ENCODE results near the gene DAGLA.
A peak's percentile ranks its signal among the peaks of the same experiment; 100 is the strongest.

Gene DAGLA

DNA sequence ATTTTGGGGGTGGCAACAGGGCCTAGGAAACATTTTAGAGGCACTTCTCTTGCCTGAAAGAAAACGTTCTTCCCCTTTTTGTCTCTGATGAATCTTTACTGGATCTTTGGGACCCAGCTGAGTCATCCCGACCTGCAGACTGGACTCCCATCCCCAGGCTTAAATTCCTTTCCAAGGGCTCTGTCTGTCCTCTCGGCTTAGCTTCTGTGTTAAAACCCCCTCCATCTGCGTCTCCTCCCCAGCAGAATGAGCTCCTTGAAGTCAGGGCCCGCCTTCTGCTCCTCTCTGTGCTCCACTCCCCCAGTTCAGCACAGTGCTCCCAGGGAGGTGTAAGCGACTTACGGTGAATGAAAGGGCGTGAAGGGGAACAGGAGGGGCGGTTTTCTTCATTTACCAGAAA is 895 bp upstream of the DAGLA start:
- Mint-ChIP-seq H3K27me3 (peaks cover 17% of the 10 kb centered on the region), H3K9me3 (peaks cover under 1% of the 10 kb centered on the region), H3K4me3 (no peak overlapping the region), H3K4me1 (peaks cover 3% of the 10 kb centered on the region), H3K36me3 (no peaks in the 10 kb centered on the region), H3K27ac (no peak overlapping the region)
- ATAC-seq (ENCODE audit: low read depth) (no peak), DNase-seq (ENCODE audit: low spot score in 2 of 2) (no peak)

DNA sequence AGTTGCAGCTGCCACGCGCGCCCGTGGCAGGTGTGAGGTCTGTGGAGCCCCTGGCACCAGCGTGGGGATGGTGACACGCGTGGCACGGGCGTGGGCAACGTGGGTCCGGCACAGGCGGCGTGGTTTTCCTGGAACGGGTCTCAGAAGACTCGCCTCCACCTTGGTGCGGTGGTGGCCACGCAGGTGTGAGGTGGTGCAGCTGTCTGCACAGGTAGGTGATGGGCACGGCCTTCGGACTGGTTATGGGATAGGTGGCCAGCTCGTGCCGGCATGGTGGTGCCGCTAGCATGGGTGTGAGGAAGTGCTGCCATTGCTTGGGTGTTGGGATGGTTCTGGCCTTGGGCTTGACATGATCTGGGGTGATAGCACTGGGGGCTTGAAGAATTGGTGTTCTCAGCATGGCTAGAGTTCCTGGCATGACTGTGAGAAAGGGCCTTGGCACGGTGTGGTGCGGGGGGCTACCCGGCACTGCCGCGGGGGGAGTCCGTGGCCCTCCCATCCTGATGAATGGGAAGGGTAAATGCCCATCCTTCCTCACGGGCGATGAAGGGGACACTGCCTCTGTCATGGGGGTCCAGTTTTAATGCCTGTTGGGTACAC is 531 bp downstream of the DAGLA start:
- Mint-ChIP-seq H3K36me3 (no peaks in the 10 kb centered on the region), H3K27me3 (peaks cover 17% of the 10 kb centered on the region), H3K27ac (no peak overlapping the region), H3K4me3 (peak overlapping the region; percentile 35), H3K4me1 (peaks cover 3% of the 10 kb centered on the region), H3K9me3 (no peaks in the 10 kb centered on the region)
- no peak for ATAC-seq (ENCODE audit: low read depth)
- DNase-seq (ENCODE audit: low spot score in 2 of 2), result no peak

DNA sequence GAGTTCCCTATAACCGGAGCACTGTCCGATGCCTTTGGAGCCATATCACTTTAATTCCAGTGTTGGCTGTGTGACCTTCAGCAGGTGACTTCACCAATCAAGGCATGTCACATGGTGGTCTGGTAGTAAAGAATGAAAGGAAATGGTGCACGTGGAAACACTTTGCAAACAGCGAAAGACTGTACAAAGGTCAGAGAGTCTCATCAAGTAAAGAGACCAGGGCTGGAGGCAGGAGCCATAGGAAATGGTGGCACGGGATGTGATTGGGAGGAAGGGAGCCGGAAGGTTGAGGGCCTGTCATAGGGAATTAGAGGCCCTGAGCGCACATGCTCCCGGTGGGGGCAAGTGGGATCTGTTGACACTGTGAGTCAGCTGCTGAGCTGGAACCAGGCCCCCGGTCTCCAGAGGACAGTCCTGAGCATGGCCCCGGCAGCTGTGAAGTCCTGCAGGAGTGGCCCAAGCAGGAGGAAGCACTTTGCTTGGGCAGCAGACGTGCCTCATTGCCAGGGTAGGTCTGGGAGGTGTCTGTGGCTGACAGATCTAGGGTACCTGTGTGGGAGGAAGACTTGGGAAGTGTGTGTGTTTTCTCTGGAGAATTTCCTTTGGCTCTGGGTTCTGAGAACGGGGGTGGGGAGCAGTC is 2.0 kb downstream of the DAGLA start:
- Mint-ChIP-seq H3K4me1 (peaks cover 3% of the 10 kb centered on the region), H3K36me3 (no peaks in the 10 kb centered on the region), H3K4me3 (no peak overlapping the region), H3K27ac (no peak overlapping the region), H3K9me3 (no peaks in the 10 kb centered on the region), H3K27me3 (peaks cover 20% of the 10 kb centered on the region)
- ATAC-seq (ENCODE audit: low read depth) (no peak), DNase-seq (ENCODE audit: low spot score in 2 of 2) (no peak)

DNA sequence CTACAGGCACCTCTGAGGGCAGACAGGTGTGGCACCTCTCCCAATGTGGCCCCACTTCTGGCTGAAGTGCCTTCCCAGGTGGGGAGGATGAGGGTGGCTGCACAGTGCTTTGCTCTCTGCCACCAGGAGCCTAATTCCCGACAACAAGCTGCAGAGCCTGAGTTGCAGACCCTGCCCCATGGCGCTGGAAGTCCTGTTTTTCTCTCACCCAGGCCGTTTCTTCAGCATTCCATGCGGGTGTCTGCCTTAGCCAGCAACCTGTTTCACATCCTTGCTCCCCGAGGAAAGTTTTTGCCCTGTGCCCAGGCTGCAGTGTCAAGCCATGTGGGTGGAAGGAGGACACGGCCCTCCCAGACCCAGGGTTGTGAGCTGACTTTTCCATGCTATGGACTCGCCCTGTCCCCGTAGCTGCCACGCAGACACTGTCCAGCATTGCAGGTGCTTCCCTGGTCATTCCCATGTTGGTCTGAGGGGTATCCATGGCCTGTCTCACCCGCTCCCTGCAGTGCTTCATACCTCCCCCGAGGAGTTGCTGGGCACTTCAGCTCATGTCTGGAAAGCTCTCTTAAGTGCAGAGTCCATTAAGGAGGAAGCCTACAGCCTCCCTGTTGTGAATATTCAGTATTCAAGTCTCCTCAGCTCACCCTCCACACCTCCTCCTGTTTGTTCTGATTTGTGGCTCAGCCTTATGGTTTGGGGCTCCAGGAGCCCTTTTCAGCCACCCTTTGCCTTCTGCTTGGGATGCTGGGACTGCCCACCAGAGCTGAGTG is 2.9 kb downstream of the DAGLA start:
- Mint-ChIP-seq H3K4me1 (peaks cover 3% of the 10 kb centered on the region), H3K9me3 (no peaks in the 10 kb centered on the region), H3K27me3 (peaks cover 21% of the 10 kb centered on the region), H3K4me3 (no peak overlapping the region), H3K27ac (no peak overlapping the region), H3K36me3 (no peaks in the 10 kb centered on the region)
- ATAC-seq (ENCODE audit: low read depth) (no peak), DNase-seq (ENCODE audit: low spot score in 2 of 2) (no peak)

DNA sequence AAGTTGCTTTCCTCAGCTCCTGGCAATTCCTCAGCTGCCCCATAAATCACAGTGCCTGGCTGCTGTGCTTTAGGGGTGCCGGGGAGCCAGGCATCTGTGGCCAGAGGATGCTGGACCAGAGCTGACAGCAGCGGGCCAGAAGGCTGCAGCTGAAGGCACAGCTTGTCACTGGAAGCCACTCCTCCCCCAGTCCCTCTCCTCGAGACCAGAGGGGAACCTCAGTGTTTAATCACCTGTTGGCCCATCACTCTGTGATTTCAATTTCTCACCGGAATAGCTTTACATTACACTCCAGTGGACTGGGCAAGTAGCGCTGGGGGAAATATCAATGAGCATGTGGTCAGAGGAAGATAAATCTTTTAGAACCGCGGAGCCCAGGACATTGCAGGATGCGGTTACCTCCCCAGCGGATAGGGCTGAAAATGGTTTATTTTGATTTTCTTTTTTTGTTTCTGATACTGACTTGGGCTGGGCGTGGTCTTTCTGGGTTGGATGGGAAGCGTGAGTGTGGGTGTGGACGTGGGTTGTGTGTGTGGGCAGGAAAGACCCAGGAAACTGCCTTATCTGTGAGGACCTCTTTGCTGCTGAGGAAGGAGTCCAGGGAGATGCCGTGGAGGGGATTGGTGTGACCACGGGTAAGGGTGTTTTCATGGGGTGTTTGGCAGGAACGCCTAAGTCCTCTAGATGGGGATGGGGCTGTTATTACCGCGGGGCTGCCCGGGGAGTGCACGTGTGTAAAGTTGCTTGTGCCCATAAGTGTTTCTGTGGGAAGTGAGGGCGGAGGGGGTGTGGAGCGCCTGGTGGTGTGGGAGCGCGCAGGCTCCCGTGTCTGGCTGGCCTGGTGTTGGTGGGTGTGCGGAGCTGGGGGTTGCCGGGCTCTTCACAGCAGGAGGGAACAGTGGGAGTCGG is 4.0 kb downstream of the DAGLA start:
- Mint-ChIP-seq H3K4me1 (peaks cover 3% of the 10 kb centered on the region), H3K27me3 (peaks cover 21% of the 10 kb centered on the region), H3K4me3 (no peak overlapping the region), H3K36me3 (no peaks in the 10 kb centered on the region), H3K27ac (no peak overlapping the region), H3K9me3 (no peaks in the 10 kb centered on the region)
- no peak for DNase-seq (ENCODE audit: low spot score in 2 of 2)
- no peak for ATAC-seq (ENCODE audit: low read depth)

DNA sequence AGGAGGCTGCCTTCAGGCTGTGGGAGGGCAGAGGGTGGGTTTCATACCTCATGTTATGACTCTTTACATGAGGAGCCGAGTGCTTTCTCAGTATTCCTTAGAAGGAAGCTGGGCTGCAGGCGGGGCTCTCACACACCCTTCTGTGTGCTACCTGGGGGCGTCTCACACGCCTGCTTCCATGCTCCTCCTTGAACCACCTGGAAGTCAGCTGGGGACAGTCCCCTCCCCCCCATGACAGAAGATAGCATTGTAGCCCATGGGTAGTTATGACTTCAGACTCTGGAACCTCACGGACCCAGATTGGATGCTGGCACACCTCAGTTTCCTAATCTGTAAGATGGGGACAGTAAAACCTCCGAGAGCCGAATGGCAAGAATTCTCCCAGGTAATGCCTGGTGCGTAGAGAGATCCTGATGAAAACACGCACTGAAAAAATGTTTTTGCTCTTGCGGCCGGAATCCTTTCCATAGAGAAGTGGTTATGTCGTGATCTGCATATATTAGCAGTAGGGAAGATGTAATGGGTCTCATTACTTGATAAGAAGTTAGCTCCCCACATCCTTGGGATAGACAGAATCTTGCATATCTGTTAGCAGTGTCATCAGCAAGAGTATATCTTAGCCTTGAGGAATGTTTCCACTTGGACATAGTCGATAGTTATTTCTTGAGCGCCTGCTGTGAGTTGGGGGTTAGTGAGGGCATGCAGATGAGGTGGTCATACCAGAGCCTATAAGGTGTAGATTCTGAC is 4.9 kb downstream of the DAGLA start:
- no peaks in the 10 kb centered on the region for H3K9me3 Mint-ChIP-seq
- H3K4me1 Mint-ChIP-seq, result peaks cover 3% of the 10 kb centered on the region
- no peaks in the 10 kb centered on the region for H3K36me3 Mint-ChIP-seq
- H3K27ac Mint-ChIP-seq, result no peak overlapping the region
- no peak overlapping the region for H3K4me3 Mint-ChIP-seq
- H3K27me3 Mint-ChIP-seq, result peaks cover 22% of the 10 kb centered on the region
- ATAC-seq (ENCODE audit: low read depth) (no peak), DNase-seq (ENCODE audit: low spot score in 2 of 2) (no peak)

DNA sequence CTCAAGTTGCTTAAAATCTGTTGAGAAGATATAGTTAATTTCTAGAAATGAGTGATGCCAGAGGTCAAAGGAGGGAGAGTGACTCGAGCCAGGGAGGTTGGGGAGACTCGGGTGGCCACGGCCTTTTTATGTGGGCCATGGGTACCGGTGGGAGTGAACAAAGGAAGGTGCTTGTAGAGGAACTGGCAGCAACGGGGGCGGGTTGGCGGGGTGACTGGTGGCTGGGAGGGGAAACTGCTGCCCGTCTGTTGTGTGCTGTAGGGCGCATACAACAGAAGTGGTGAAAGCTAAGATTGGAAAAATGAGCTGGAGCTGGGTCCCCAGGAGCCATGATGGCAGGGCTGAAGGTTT is 5.4 kb downstream of the DAGLA start:
- DNase-seq (ENCODE audit: low spot score in 2 of 2), result no peak
- peaks cover 2% of the 10 kb centered on the region for H3K4me1 Mint-ChIP-seq
- no peak overlapping the region for H3K27ac Mint-ChIP-seq
- H3K4me3 Mint-ChIP-seq, result no peak overlapping the region
- ATAC-seq (ENCODE audit: low read depth), result no peak
- no peaks in the 10 kb centered on the region for H3K36me3 Mint-ChIP-seq
- H3K27me3 Mint-ChIP-seq, result peaks cover 22% of the 10 kb centered on the region
- no peaks in the 10 kb centered on the region for H3K9me3 Mint-ChIP-seq

DNA sequence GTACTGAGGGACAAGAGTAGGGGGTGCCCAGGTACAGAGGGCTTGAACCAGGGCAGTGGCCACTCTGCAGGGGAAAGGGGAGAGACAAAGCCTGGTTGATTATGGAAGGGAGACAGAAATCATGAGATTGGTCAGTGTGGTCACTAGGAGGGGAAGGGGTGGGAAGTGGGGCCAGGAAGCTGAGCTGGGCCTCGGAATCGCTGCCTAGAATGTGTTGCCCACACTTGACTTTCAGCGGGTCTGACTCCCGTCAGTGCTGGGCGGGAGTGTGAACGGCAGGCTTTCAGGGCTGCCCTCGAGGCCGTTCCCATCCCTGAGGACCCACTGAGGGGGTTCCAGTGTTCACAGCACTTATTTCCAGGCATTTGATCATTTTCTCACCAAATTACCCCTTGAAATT is 5.9 kb downstream of the DAGLA start:
- peaks cover 18% of the 10 kb centered on the region for H3K27me3 Mint-ChIP-seq
- no peaks in the 10 kb centered on the region for H3K4me1 Mint-ChIP-seq
- H3K4me3 Mint-ChIP-seq, result no peak overlapping the region
- no peak overlapping the region for H3K27ac Mint-ChIP-seq
- ATAC-seq (ENCODE audit: low read depth) (no peak), DNase-seq (ENCODE audit: low spot score in 2 of 2) (no peak)
- H3K9me3 Mint-ChIP-seq, result no peaks in the 10 kb centered on the region
- no peaks in the 10 kb centered on the region for H3K36me3 Mint-ChIP-seq

DNA sequence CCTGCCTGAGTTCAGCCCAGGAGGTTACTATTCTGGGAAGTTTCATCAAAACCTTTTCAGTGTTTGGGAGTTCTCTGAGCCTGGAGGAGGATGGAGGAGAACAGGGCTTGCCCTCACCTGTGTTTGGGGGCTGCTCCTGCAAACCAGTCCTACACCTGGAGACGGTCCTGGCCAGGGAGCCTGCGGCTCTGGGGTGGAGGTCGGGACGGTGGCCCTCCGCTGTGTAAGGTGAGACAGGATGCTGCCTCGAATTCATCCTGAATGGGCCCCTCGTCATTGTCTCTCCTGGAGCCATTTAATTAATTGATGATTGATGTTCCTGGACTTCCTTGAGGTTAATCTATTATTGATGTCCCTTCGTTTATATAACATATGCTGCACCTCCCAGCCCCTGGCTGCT is 6.3 kb downstream of the DAGLA start:
- Mint-ChIP-seq H3K4me3 (no peak overlapping the region), H3K4me1 (no peaks in the 10 kb centered on the region), H3K27me3 (peaks cover 15% of the 10 kb centered on the region)

DNA sequence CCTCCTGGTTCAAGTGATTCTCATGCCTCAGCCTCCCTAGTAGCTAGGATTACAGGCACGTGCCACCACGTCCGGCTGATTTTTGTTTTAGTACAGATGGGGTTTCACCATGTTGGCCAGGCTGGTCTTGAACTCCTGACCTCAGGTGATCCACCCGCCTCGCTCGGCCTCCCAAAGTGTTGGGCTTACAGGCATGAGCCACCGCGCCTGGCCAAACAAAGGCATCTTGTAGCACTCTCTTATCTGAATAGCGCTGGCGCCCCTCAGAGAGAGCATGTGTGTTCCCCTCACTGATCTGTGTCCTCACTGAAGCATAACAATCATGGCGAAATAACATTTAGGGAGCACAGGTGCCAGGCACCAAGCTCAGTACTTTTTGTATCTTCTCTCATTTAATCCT is 7.2 kb downstream of the DAGLA start:
- ATAC-seq (ENCODE audit: low read depth) (no peak), DNase-seq (ENCODE audit: low spot score in 2 of 2) (no peak)
- Mint-ChIP-seq H3K36me3 (no peaks in the 10 kb centered on the region), H3K9me3 (no peaks in the 10 kb centered on the region), H3K4me3 (no peak overlapping the region), H3K27me3 (peaks cover 15% of the 10 kb centered on the region), H3K4me1 (no peaks in the 10 kb centered on the region), H3K27ac (no peak overlapping the region)

More for the DNA sequence above, 6.3 kb downstream of the DAGLA start:
- DNase-seq (ENCODE audit: low spot score in 2 of 2), result no peak
- no peak for ATAC-seq (ENCODE audit: low read depth)
- no peak overlapping the region for H3K27ac Mint-ChIP-seq
- no peaks in the 10 kb centered on the region for H3K9me3 Mint-ChIP-seq
- no peaks in the 10 kb centered on the region for H3K36me3 Mint-ChIP-seq

DNA sequence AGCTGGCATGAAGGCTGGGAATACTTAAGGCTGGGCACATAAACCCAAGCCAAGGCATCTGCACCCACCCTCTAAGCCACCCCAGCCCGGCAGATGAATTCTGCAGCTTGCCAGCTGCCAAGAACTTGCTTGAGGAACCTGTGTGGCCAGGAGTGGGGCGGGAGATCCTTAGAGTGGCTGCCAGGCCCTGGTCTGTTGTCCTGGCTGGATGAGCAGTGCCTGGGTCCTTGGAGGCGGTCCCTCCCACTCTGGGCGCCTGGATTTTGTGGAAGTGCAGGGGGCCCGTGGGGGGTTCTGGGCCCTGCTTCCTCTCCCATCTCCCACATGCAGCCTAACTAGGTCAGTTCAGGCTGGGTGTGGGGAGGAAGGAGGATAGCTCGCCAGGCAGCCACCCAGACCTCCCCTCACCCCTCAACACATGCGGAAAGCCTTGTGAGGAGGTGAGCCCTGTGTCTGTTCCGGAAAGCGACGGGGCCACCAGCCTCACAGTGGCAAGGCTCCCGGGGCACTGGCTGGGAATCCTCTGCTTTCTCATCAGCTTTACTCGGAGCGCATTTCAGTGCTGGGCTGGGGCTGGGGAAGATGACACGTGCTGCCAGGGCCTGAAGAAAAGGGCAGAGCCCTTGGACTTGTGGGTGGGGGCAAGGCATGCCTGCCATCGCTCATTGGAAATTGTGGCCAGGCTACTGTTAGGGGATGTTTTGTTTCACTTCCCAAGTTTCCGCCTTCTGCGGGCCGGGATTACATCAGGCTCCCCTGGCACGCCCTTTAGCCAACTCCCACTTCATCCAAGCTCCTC is 8.4 kb downstream of the DAGLA start:
- Mint-ChIP-seq H3K27ac (no peak overlapping the region), H3K9me3 (no peaks in the 10 kb centered on the region), H3K4me3 (no peak overlapping the region), H3K27me3 (peaks cover 15% of the 10 kb centered on the region), H3K4me1 (no peaks in the 10 kb centered on the region), H3K36me3 (no peaks in the 10 kb centered on the region)
- ATAC-seq (ENCODE audit: low read depth), result no peak
- no peak for DNase-seq (ENCODE audit: low spot score in 2 of 2)

DNA sequence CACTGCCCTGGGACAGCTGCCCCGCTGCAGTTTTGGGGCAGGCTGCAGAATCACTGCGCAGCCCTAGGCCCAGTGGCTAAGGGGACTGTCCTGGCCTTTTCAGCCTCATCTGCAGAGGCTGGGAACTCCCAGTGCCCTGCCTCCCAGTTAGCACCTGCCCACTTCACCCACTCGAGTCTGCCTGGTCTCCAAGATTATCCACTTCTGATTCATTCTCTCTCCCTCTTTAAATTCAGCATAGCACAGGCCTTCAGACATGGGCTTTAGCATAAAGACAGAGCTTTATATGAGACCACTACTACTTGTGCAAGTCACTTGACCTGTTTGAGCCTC is 8.9 kb downstream of the DAGLA start:
- H3K27me3 Mint-ChIP-seq, result peaks cover 19% of the 10 kb centered on the region
- no peaks in the 10 kb centered on the region for H3K4me1 Mint-ChIP-seq
- H3K36me3 Mint-ChIP-seq, result no peaks in the 10 kb centered on the region
- ATAC-seq (ENCODE audit: low read depth) (no peak), DNase-seq (ENCODE audit: low spot score in 2 of 2) (no peak)
- H3K4me3 Mint-ChIP-seq, result no peak overlapping the region
- no peak overlapping the region for H3K27ac Mint-ChIP-seq
- no peaks in the 10 kb centered on the region for H3K9me3 Mint-ChIP-seq
